Effector memory CD4-positive, alpha-beta T cell (primary cell): ENCODE measurements around the gene MED13.

Experiments used
- DNase-seq, 3 donors: peaks; one replicate each; pipeline ENCODE4 v3.0.0-alpha.2; 2020
- H3K27ac ChIP-seq: 2 replicates; pipeline ENCODE4 v1.7.0; 2013; ENCODE audit warnings: mild to moderate bottlenecking, low read length, moderate library complexity; ENCODE audit not compliant: insufficient read depth, poor library complexity, severe bottlenecking
- H3K27me3 ChIP-seq: replicated peaks from 2 replicates; pipeline ENCODE4 v1.7.0; 2013; ENCODE audit warnings: mild to moderate bottlenecking, low read length; ENCODE audit not compliant: insufficient read depth, control insufficient read depth, poor library complexity, severe bottlenecking
- H3K36me3 ChIP-seq: 2 replicates; pipeline ENCODE4 v1.7.0; 2013; ENCODE audit warnings: mild to moderate bottlenecking, low read length, moderate library complexity; ENCODE audit not compliant: control insufficient read depth, insufficient read depth
- H3K4me1 ChIP-seq: 2 replicates; pipeline ENCODE4 v1.7.0; 2013; ENCODE audit warnings: low read length, mild to moderate bottlenecking; ENCODE audit not compliant: control insufficient read depth, insufficient read depth, poor library complexity, severe bottlenecking
- H3K4me3 ChIP-seq: 2 replicates; pipeline ENCODE4 v1.7.0; 2013; ENCODE audit warnings: low read length, low read depth, mild to moderate bottlenecking; ENCODE audit not compliant: insufficient read depth, poor library complexity, severe bottlenecking
- H3K9me3 ChIP-seq: 2 replicates; pipeline ENCODE4 v1.7.0; 2013; ENCODE audit warnings: mild to moderate bottlenecking, low read length, moderate library complexity; ENCODE audit not compliant: control insufficient read depth

The MED13 gene

GRCh38 chr17:62101515-62101914 is 36.4 kb upstream of the MED13 start:
- H3K27me3 ChIP-seq = no peaks in the 10 kb centered on the region
- no peak for DNase-seq

GRCh38 chr17:62101090-62101489 is 36.0 kb upstream of the MED13 start:
- no peaks in the 10 kb centered on the region for H3K9me3 ChIP-seq
- no peaks in the 10 kb centered on the region for H3K36me3 ChIP-seq
- DNase-seq = no peak
- H3K4me3 ChIP-seq = no peak overlapping the region
- no peak overlapping the region for H3K27ac ChIP-seq
- no peaks in the 10 kb centered on the region for H3K4me1 ChIP-seq
- H3K27me3 ChIP-seq = no peaks in the 10 kb centered on the region

More at GRCh38 chr17:62101515-62101914, 36.4 kb upstream of the MED13 start:
- Histone ChIP-seq H3K36me3 (no peaks in the 10 kb centered on the region), H3K9me3 (no peaks in the 10 kb centered on the region), H3K4me1 (no peaks in the 10 kb centered on the region), H3K4me3 (no peak overlapping the region), H3K27ac (no peak overlapping the region)

- no peak for DNase-seq
- no peaks in the 10 kb centered on the region for H3K9me3 ChIP-seq
- no peaks in the 10 kb centered on the region for H3K36me3 ChIP-seq
- no peaks in the 10 kb centered on the region for H3K27me3 ChIP-seq
- H3K4me3 ChIP-seq = no peak overlapping the region
- H3K4me1 ChIP-seq = no peaks in the 10 kb centered on the region
- H3K27ac ChIP-seq = no peak overlapping the region
These were observed 35.0 kb upstream of the MED13 start for GRCh38 chr17:62100055-62100454.

DNA sequence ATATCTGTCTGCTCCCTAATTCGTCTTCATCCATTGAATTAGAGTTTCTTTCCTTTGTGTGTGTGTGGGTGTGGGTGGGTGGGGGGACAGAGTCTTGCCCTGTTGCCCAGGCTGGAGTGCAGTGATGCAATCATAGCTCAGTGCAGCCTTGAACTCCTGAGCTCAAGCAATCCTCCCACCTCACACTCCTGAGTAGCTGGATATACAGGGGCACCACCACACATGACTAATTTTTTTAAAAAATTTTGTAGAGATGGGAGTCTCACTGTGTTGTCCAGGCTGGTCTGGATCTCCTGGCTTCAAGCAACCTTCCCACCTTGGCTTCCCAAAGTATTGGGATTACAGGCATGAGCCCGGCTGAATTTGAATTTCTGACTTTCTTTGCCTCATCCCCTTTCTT is 34.5 kb upstream of the MED13 start:
- H3K4me1 ChIP-seq = no peaks in the 10 kb centered on the region
- H3K27ac ChIP-seq = no peak overlapping the region

GRCh38 chr17:62098623-62099231 is 33.6 kb upstream of the MED13 start:
- DNase-seq = no peak
- Histone ChIP-seq H3K4me1 (no peaks in the 10 kb centered on the region), H3K36me3 (no peaks in the 10 kb centered on the region), H3K9me3 (no peaks in the 10 kb centered on the region), H3K4me3 (no peak overlapping the region), H3K27ac (no peak overlapping the region), H3K27me3 (no peaks in the 10 kb centered on the region)

More for the DNA sequence above, 34.5 kb upstream of the MED13 start:
- no peak for DNase-seq
- Histone ChIP-seq H3K4me3 (no peak overlapping the region), H3K36me3 (no peaks in the 10 kb centered on the region), H3K27me3 (no peaks in the 10 kb centered on the region), H3K9me3 (no peaks in the 10 kb centered on the region)

- no peaks in the 10 kb centered on the region for H3K27me3 ChIP-seq
- H3K4me1 ChIP-seq = no peaks in the 10 kb centered on the region
- H3K9me3 ChIP-seq = no peaks in the 10 kb centered on the region
- H3K27ac ChIP-seq = no peak overlapping the region
- no peaks in the 10 kb centered on the region for H3K36me3 ChIP-seq
- no peak overlapping the region for H3K4me3 ChIP-seq
- no peak for DNase-seq
These were observed 31.3 kb upstream of the MED13 start for GRCh38 chr17:62096401-62096670.

DNA sequence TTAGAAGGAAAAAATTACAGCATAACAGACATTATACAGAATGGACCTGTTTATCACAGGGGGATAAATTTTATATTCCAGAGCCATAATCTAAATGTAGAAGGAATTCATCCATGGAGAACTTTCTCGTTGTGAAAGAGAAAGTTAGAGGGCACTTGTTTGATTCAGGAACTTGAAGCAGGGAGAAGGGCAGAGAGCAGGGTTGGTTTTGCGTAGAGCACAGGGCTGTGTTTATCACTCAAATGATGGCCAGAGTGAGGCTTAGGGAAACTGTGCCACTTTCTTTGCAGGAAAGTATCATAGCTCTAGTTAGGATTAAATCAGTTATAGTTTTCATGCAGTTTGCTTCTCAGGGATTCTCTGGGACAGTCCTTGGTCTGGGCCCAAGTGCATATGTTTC is 29.1 kb upstream of the MED13 start:
- H3K27me3 ChIP-seq = no peaks in the 10 kb centered on the region
- H3K4me1 ChIP-seq = no peaks in the 10 kb centered on the region
- no peaks in the 10 kb centered on the region for H3K9me3 ChIP-seq
- no peak overlapping the region for H3K4me3 ChIP-seq
- no peaks in the 10 kb centered on the region for H3K36me3 ChIP-seq
- no peak overlapping the region for H3K27ac ChIP-seq
- DNase-seq = no peak

- Histone ChIP-seq H3K36me3 (no peaks in the 10 kb centered on the region), H3K9me3 (no peaks in the 10 kb centered on the region), H3K4me3 (no peak overlapping the region), H3K27me3 (no peaks in the 10 kb centered on the region), H3K4me1 (no peaks in the 10 kb centered on the region), H3K27ac (no peak overlapping the region)
- DNase-seq = no peak
These were observed 28.4 kb upstream of the MED13 start for GRCh38 chr17:62093188-62094155.

DNA sequence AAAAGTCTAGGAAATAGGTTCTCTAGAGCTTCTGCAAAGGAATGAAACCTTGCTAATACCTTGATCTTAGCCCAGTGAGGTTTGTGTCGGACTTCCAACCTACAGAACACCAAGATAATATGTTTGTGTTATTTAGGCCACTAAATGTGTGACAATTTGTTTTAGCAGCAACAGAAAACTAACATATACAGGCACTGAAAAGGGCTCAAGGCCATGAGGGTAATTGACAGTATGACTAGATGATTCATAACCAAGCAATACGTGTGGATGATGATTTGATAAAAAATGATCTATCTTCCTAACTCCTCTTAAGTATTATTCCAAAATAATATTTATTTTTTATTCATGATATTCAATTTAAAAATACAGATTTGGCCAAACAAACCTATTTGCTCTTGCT is 27.7 kb upstream of the MED13 start:
- DNase-seq = no peak
- Histone ChIP-seq H3K36me3 (no peaks in the 10 kb centered on the region), H3K4me3 (no peak overlapping the region), H3K4me1 (no peaks in the 10 kb centered on the region), H3K27me3 (no peaks in the 10 kb centered on the region), H3K9me3 (no peaks in the 10 kb centered on the region), H3K27ac (no peak overlapping the region)

- no peak for DNase-seq
- Histone ChIP-seq H3K27ac (no peak overlapping the region), H3K4me1 (no peaks in the 10 kb centered on the region), H3K9me3 (no peaks in the 10 kb centered on the region), H3K36me3 (no peaks in the 10 kb centered on the region), H3K4me3 (no peak overlapping the region), H3K27me3 (no peaks in the 10 kb centered on the region)
These were observed 26.7 kb upstream of the MED13 start for GRCh38 chr17:62091804-62092203.
